ENCODE measurements around the gene MGMT.
"Not testable (repeated sequence)": the region's sequence is repeated elsewhere in the genome, so short reads cannot be mapped to it uniquely, and the experiment has no call there.

- TF ChIP-seq, protein P1, sequence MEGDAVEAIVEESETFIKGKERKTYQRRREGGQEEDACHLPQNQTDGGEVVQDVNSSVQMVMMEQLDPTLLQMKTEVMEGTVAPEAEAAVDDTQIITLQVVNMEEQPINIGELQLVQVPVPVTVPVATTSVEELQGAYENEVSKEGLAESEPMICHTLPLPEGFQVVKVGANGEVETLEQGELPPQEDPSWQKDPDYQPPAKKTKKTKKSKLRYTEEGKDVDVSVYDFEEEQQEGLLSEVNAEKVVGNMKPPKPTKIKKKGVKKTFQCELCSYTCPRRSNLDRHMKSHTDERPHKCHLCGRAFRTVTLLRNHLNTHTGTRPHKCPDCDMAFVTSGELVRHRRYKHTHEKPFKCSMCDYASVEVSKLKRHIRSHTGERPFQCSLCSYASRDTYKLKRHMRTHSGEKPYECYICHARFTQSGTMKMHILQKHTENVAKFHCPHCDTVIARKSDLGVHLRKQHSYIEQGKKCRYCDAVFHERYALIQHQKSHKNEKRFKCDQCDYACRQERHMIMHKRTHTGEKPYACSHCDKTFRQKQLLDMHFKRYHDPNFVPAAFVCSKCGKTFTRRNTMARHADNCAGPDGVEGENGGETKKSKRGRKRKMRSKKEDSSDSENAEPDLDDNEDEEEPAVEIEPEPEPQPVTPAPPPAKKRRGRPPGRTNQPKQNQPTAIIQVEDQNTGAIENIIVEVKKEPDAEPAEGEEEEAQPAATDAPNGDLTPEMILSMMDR (IDR thresholded peaks at IDR 0.05), result not testable (repeated sequence)
- not testable (repeated sequence) for TF ChIP-seq POLR2A (IDR thresholded peaks at IDR 0.05)
Measured at GRCh38 chr10:129435724-129436123, 31.3 kb upstream of the MGMT start.
